Measurements from ENCODE around the gene TOR1AIP1.

Gene TOR1AIP1

DNA sequence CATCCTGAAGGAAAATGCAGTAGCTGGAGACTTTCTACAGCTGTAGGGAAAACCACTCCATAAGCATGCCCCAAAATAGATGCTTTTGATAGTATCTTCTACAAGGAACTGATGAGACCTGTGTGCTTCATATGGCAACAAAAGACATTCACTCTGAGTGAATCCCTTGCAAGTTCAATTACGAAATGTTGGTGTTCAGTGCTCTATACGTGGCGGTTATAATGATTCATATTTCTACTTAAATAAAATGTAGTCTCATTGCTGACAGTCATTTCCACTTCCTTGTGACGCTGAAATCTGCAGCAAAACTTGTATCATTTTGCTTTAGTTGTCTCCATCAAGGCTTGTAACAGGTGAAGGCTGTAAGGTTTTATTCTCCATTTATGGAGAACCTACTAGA is 25.1 kb upstream of the TOR1AIP1 start:
- no peak overlapping the region for H3K27ac ChIP-seq
- DNase-seq (ENCODE audit: low spot score): no peak
- ChIA-PET CTCF (no interaction called here), POLR2A (ENCODE audit: low non-redundant PET) (no interaction called here)
- TF ChIP-seq, protein P1, sequence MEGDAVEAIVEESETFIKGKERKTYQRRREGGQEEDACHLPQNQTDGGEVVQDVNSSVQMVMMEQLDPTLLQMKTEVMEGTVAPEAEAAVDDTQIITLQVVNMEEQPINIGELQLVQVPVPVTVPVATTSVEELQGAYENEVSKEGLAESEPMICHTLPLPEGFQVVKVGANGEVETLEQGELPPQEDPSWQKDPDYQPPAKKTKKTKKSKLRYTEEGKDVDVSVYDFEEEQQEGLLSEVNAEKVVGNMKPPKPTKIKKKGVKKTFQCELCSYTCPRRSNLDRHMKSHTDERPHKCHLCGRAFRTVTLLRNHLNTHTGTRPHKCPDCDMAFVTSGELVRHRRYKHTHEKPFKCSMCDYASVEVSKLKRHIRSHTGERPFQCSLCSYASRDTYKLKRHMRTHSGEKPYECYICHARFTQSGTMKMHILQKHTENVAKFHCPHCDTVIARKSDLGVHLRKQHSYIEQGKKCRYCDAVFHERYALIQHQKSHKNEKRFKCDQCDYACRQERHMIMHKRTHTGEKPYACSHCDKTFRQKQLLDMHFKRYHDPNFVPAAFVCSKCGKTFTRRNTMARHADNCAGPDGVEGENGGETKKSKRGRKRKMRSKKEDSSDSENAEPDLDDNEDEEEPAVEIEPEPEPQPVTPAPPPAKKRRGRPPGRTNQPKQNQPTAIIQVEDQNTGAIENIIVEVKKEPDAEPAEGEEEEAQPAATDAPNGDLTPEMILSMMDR (conservative IDR thresholded peaks at IDR 0.05; ENCODE audit: low read depth): no peak

DNA sequence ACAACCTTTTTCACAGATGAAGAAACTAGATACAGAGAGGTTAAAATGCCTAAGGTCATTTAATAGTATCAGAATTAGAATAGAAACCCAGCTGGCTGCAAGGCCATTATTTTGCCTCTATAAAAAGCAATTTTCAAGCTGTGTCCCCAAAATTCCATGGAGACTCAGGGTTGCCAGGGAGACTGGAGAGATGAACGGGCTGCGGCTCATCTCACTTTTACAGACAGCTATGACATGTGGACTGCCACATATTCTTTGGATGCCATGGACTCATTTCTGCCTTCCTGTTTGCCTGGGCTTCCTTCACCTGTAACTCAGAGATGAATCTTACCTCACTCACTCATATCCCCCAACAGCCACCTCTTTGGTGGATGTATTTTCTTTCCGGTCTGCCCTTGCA is 21.4 kb upstream of the TOR1AIP1 start:
- no peak overlapping the region for H3K27ac ChIP-seq
- TF ChIP-seq, protein P1 (conservative IDR thresholded peaks at IDR 0.05; ENCODE audit: low read depth): no peak
- ChIA-PET CTCF (no interaction called here), POLR2A (ENCODE audit: low non-redundant PET) (no interaction called here)
- DNase-seq (ENCODE audit: low spot score): no peak

DNA sequence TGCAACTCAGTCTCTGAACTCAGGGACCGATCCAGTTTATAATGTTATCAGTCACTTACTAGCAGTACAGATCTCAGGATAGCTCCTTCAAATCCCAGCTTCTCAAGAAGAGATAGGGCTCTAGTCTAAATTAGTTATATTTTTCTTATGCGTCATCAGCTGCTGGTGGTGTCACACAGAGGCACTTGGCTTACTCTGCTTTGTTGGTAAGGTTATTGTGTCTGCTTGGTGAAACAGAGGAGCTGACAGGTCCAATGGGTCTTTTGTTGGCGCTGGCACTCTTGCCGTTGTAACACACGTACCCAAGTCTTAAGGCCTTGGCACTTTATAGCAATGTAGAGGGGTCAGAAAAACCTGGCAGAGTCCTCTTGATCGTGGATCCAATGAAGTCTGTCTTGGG is 16.7 kb upstream of the TOR1AIP1 start:
- no peak for DNase-seq (ENCODE audit: low spot score)
- CTCF ChIA-PET: no interaction called here
- POLR2A ChIA-PET (ENCODE audit: low non-redundant PET): no interaction called here
- no peak overlapping the region for H3K27ac ChIP-seq
- TF ChIP-seq, protein P1 (conservative IDR thresholded peaks at IDR 0.05; ENCODE audit: low read depth): no peak

DNA sequence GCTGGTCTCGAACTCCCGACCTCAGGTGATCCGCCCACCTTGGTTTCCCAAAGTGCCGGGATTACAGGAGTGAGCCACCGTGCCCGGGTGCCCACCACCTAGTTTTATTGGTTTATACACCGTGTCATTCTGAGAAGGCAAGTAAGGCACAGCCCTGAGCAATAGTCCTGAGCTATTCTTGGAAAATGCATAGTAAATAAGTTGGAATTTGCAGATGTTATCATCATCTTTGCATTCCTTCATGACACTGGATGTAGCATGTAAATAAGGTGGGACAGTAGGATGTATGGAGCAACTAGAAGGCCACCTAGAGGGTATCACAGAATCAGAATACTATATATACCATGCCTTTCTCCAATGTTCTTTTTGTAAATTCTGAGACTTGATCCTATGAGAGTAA is 15.5 kb upstream of the TOR1AIP1 start:
- H3K27ac ChIP-seq: no peak overlapping the region
- TF ChIP-seq, protein P1 (conservative IDR thresholded peaks at IDR 0.05; ENCODE audit: low read depth): no peak
- ChIA-PET POLR2A (ENCODE audit: low non-redundant PET) (interaction anchor here (0.6 kb wide), 1 partner anchor 208 kb away, joined by 4 read pairs; no protein-coding TSS in a partner anchor), CTCF (interaction anchor here (0.6 to 0.7 kb wide), 3 partner anchors 9 to 55 kb away, joined by 3 to 4 read pairs (median 3); no protein-coding TSS in a partner anchor)
- no peak for DNase-seq (ENCODE audit: low spot score)

DNA sequence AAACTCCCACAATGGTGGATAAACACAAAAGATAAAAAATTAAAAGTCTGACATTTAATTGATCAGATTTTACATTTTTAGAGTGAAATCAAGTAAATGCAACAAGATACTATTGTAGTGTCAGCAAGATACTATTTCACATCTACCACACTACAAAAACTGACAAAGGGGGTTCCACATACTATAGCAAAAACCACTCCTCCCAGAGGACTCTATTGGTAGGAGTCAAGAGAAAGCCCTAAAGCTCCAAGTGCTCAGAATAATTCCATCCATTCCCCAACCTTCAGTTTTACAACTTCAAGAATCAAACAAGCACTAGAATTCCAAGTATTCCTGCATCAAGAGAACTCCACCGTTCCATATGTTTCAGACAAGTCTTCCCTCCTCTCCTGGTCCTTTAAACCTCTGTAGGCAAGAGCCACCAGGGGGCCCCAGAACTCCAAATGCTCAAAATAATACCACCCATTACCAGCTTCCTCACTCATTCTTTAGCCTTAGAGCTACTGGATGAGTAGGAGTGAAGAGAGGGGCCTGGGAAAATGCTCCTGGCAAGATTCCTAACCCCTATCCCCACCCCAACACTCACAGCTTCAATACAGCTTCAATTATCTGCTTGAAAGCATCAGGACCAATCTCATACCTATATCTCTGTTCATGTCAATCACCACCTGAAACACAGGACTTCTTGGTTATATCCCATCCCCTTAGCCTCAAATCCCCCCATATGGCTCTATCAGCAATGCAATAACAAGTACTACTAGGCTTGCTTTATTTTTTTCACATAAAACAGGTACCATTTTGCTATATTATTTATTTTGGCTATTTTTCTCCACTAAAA is 14.4 kb upstream of the TOR1AIP1 start:
- H3K27ac ChIP-seq: no peak overlapping the region
- POLR2A ChIA-PET (ENCODE audit: low non-redundant PET): no interaction called here
- CTCF ChIA-PET: interaction anchor here (0.7 kb wide), 1 partner anchor 49 kb away, joined by 4 read pairs; no protein-coding TSS in a partner anchor
- DNase-seq (ENCODE audit: low spot score): no peak
- TF ChIP-seq, protein P1 (conservative IDR thresholded peaks at IDR 0.05; ENCODE audit: low read depth): peak; percentile 44

DNA sequence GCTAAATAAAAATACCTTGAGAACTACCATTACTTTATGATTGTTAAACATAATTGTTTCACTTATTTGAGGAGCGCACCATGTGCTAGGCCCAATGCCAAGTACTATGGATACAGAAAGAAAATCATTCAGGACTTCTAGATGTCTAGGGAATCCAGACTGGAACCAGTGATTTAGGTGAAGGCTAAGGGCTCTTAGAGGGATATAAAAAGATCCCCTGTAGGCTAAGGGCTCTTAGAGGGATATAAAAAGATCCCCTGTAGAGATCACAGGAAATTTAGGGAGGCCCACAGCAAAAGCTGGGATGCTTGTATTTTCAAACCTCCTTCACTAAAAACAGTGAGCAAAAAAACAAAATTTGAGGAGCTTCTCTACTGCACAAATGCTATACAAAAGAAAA is 11.2 kb upstream of the TOR1AIP1 start:
- ChIA-PET POLR2A (ENCODE audit: low non-redundant PET) (no interaction called here), CTCF (no interaction called here)
- no peak overlapping the region for H3K27ac ChIP-seq
- DNase-seq (ENCODE audit: low spot score): no peak
- TF ChIP-seq, protein P1 (conservative IDR thresholded peaks at IDR 0.05; ENCODE audit: low read depth): no peak
